Ascending aorta (tissue), 2 donors: Measurements from ENCODE around the gene CHTF8. TPM values are rescaled to one million over a fixed set of nuclear protein-coding genes. Genes with fewer than 3 reads are reported as not detected.

Experiments
- DNase-seq, 2 donors: peaks; one replicate each; pipeline ENCODE4 v3.0.0-alpha.2; 2019; ENCODE audit warnings: low spot score in 2 of 2
- H3K27ac ChIP-seq, 2 donors: fragments of 200-600 bp; sonication (generic); one replicate each; pipeline ENCODE4 v1.5.1; 2016 to 2017; ENCODE audit warnings: mild to moderate bottlenecking in 1 of 2
- H3K27me3 ChIP-seq: fragments of 200-600 bp; sonication (generic); one replicate; pipeline ENCODE4 v1.5.1; 2017
- H3K36me3 ChIP-seq, 2 donors: fragments of 200-600 bp; sonication (generic); one replicate each; pipeline ENCODE4 v1.5.1; 2016
- H3K4me1 ChIP-seq, 2 donors: fragments of 200-600 bp; sonication (generic); one replicate each; pipeline ENCODE4 v1.5.1; 2016 to 2017; ENCODE audit warnings: mild to moderate bottlenecking in 1 of 2
- H3K4me3 ChIP-seq, 2 donors: fragments of 200-600 bp; sonication (generic); one replicate each; pipeline ENCODE4 v1.5.1; 2016 to 2017; ENCODE audit warnings: mild to moderate bottlenecking in 1 of 2
- H3K9me3 ChIP-seq, 2 donors: fragments of 200-600 bp; sonication (generic); one replicate each; pipeline ENCODE4 v1.5.1; 2016
- intact Hi-C: fragments of 100-400 bp; cut with DNase I; formaldehyde crosslinking; loops from one replicate; pipeline ENCODE4 v1.15.1; 2023
- total RNA-seq: library from RNA; depleted of rRNA; stranded (reverse); fragments of >200 nt; gene quantifications from one replicate; pipeline ENCODE4 v1.1.0, GENCODE V29; 2016
- TF ChIP-seq, protein P1 (sequence below), 3 experiments: fragments of 200-600 bp in 2 of 3; fragments of 450-650 bp in 1 of 3; sonication (generic) in 2 of 3; IDR thresholded peaks; one replicate each; pipeline ENCODE4 v1.5.1; 2016 to 2019; ENCODE audit warnings: antibody characterized with exemption in 3 of 3, mild to moderate bottlenecking in 1 of 3, moderate library complexity in 1 of 3

CHTF8 gene
- total RNA-seq, 1 donor from 2014 or later, result 41.3 TPM

DNA sequence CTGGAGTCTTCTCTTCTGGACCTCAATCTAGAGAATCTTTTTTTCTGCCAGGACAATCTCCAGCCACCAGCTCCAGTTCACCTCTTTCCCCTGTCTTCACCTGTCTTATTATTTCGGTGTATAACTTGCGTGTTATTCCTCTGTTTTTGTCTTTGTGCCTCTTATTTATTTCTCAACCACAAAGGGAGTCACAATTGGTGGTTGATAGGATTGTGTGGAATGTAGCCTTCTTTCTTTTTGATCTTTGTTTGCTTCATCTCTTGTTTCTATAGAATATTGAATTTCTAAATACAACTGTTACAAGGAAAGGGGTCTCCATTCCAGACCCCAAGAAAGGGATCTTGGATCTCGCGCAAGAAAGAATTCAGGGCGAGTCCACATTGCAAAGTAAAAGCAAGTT, 62.9 kb downstream of the CHTF8 start:
- intact Hi-C loops, result no loop called here
- TF ChIP-seq, protein P1, sequence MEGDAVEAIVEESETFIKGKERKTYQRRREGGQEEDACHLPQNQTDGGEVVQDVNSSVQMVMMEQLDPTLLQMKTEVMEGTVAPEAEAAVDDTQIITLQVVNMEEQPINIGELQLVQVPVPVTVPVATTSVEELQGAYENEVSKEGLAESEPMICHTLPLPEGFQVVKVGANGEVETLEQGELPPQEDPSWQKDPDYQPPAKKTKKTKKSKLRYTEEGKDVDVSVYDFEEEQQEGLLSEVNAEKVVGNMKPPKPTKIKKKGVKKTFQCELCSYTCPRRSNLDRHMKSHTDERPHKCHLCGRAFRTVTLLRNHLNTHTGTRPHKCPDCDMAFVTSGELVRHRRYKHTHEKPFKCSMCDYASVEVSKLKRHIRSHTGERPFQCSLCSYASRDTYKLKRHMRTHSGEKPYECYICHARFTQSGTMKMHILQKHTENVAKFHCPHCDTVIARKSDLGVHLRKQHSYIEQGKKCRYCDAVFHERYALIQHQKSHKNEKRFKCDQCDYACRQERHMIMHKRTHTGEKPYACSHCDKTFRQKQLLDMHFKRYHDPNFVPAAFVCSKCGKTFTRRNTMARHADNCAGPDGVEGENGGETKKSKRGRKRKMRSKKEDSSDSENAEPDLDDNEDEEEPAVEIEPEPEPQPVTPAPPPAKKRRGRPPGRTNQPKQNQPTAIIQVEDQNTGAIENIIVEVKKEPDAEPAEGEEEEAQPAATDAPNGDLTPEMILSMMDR (IDR thresholded peaks at IDR 0.05), result no peak

More for the DNA sequence above, 62.9 kb downstream of the CHTF8 start:
- Histone ChIP-seq H3K27ac (no peak overlapping the region), H3K4me1 (no peaks in the 10 kb centered on the region), H3K9me3 (no peaks in the 10 kb centered on the region), H3K36me3 (peaks cover 0 to 4% of the 10 kb centered on the region in 2 donors), H3K27me3 (no peaks in the 10 kb centered on the region), H3K4me3 (no peak overlapping the region)
- DNase-seq, result no peak

Other genes with a start within 250 kb of the CHTF8 start
- not detected for gene HAS3, start 26.9 kb downstream of the CHTF8 start, total RNA-seq
- 45.9 TPM for gene UTP4, start 61 bp upstream of the CHTF8 start, total RNA-seq
- 19.7 TPM for gene SNTB2, start 54.6 kb upstream of the CHTF8 start, total RNA-seq
- 38.3 TPM for gene VPS4A, start 178.8 kb upstream of the CHTF8 start, total RNA-seq
- 49.9 TPM for gene PDF, start 198.0 kb upstream of the CHTF8 start, total RNA-seq
- 24.7 TPM for gene COG8, start 207.0 kb upstream of the CHTF8 start, total RNA-seq
- gene NIP7, start 207.2 kb upstream of the CHTF8 start, total RNA-seq, result 5.2 TPM
- not detected for gene TMED6, start 219.2 kb upstream of the CHTF8 start, total RNA-seq